Lower leg skin (tissue), 3 donors: ENCODE measurements around the gene TENM4.

Source experiments
- CTCF ChIP-seq, 3 donors: fragments of 450-650 bp; IDR thresholded peaks; one replicate each; pipeline ENCODE4 v1.5.1; 2016; ENCODE audit warnings: antibody characterized with exemption in 3 of 3, mild to moderate bottlenecking in 3 of 3, moderate library complexity in 2 of 3
- POLR2A ChIP-seq, 2 donors: fragments of 450-650 bp; IDR thresholded peaks; one replicate each; pipeline ENCODE4 v1.6.1; 2016 to 2017; ENCODE audit warnings: antibody characterized with exemption in 2 of 2, mild to moderate bottlenecking in 1 of 2, moderate library complexity in 1 of 2

GRCh38 chr11:79067352-79067679, 373.5 kb downstream of the TENM4 start:
- no peak for TF ChIP-seq CTCF (IDR thresholded peaks at IDR 0.05)
- no peak for TF ChIP-seq POLR2A (IDR thresholded peaks at IDR 0.05)
